ENCODE measurements around the gene TMEM198.

The TMEM198 gene

GRCh38 chr2:219522111-219523030 lies 21.5 kb upstream of the TMEM198 start:
- TF ChIP-seq CTCF (IDR thresholded peaks at IDR 0.05) (peak; percentile 6; the same call in 1 of the 2 replicates), ZFX (IDR thresholded peaks at IDR 0.05; ENCODE audit: borderline replicate concordance) (no peak)
- H3K27ac ChIP-seq: no peak overlapping the region

- H3K27ac ChIP-seq: no peak overlapping the region
- TF ChIP-seq ZFX (IDR thresholded peaks at IDR 0.05; ENCODE audit: borderline replicate concordance) (no peak), CTCF (IDR thresholded peaks at IDR 0.05) (no peak)
These were observed 20.7 kb upstream of the TMEM198 start for GRCh38 chr2:219523031-219523671.

- TF ChIP-seq ZFX (IDR thresholded peaks at IDR 0.05; ENCODE audit: borderline replicate concordance): no peak
- no peak for TF ChIP-seq CTCF (IDR thresholded peaks at IDR 0.05)
- H3K27ac ChIP-seq: no peak overlapping the region
These were observed 19.0 kb upstream of the TMEM198 start for GRCh38 chr2:219524817-219525216.

GRCh38 chr2:219525533-219526232 lies 18.1 kb upstream of the TMEM198 start:
- no peak for TF ChIP-seq CTCF (IDR thresholded peaks at IDR 0.05)
- no peak for TF ChIP-seq ZFX (IDR thresholded peaks at IDR 0.05; ENCODE audit: borderline replicate concordance)
- no peak overlapping the region for H3K27ac ChIP-seq

- no peak overlapping the region for H3K27ac ChIP-seq
- TF ChIP-seq ZFX (IDR thresholded peaks at IDR 0.05; ENCODE audit: borderline replicate concordance) (no peak), CTCF (IDR thresholded peaks at IDR 0.05) (no peak)
These were observed 17.3 kb upstream of the TMEM198 start for GRCh38 chr2:219526320-219527075.

- H3K27ac ChIP-seq: no peak overlapping the region
- TF ChIP-seq CTCF (IDR thresholded peaks at IDR 0.05) (no peak), ZFX (IDR thresholded peaks at IDR 0.05; ENCODE audit: borderline replicate concordance) (no peak)
These were observed 16.8 kb upstream of the TMEM198 start for GRCh38 chr2:219527076-219527394.
